K562 (cell line): ENCODE measurements around the gene BAIAP3.

Source experiments
- CLOCK ChIP-seq: fragments of 250-450 bp; sonication (Bioruptor Pico); IDR thresholded peaks from 2 replicates; pipeline ENCODE4 v1.4.0; 2020; ENCODE audit warnings: mild to moderate bottlenecking, moderate library complexity, borderline replicate concordance
- CREB1 ChIP-seq, 2 experiments: sonication (generic) in 1 of 2; formaldehyde crosslinking in 1 of 2; IDR thresholded peaks; 2 replicates each; pipeline versions ENCODE4 v1.6.1 to v1.8.0; 2012 to 2022; ENCODE audit warnings: inconsistent platforms in 1 of 2, mild to moderate bottlenecking in 1 of 2, missing genetic modification reagents in 1 of 2, moderate library complexity in 1 of 2
- RBM15 ChIP-seq: fragments of 200-400 bp; formaldehyde crosslinking; IDR thresholded peaks from 2 replicates; pipeline ENCODE4 v1.6.1; 2018; ENCODE audit warnings: mild to moderate bottlenecking, low read length, moderate library complexity; ENCODE audit not compliant: insufficient read depth
- RFX5 ChIP-seq: IDR thresholded peaks from 2 replicates; pipeline ENCODE4 v1.6.1; 2011; ENCODE audit warnings: low read depth, mild to moderate bottlenecking, improper control_type of control experiment, low read length
- SMC3 ChIP-seq: conservative IDR thresholded peaks from 2 replicates; pipeline ENCODE4 v1.6.1; 2011; ENCODE audit warnings: low read depth, low read length, improper control_type of control experiment; ENCODE audit not compliant: insufficient read depth
- ZBTB7A ChIP-seq: IDR thresholded peaks from 2 replicates; pipeline ENCODE4 v1.6.1; 2011; ENCODE audit warnings: low read depth, mild to moderate bottlenecking, low read length, moderate library complexity, borderline replicate concordance; ENCODE audit not compliant: control insufficient read depth
- ZNF23 ChIP-seq: fragments of 250-450 bp; sonication (Bioruptor Pico); IDR thresholded peaks from 2 replicates; pipeline ENCODE4 v1.4.0; 2020; ENCODE audit warnings: mild to moderate bottlenecking
- ZNF77 ChIP-seq: fragments of 250-450 bp; sonication (Bioruptor Pico); IDR thresholded peaks from 2 replicates; pipeline ENCODE4 v1.5.0; 2020
- TF ChIP-seq, protein P1 (sequence below), 3 experiments: IDR thresholded peaks in 2 of 3; conservative IDR thresholded peaks in 1 of 3; 2 replicates each; pipeline ENCODE4 v1.5.1; 2011 to 2012; ENCODE audit warnings: low read length in 3 of 3, mild to moderate bottlenecking in 3 of 3, control low read depth in 2 of 3, improper control_type of control experiment in 1 of 3, inconsistent platforms in 1 of 3, low read depth in 1 of 3, mixed read lengths in 1 of 3, moderate library complexity in 1 of 3; ENCODE audit not compliant: insufficient read depth in 2 of 3
- TF ChIP-seq, protein P2 (sequence below), 2 experiments: fragments of 450-650 bp; conservative IDR thresholded peaks; 2 replicates each; pipeline ENCODE4 v1.6.1; 2017; ENCODE audit warnings: mild to moderate bottlenecking in 2 of 2, moderate library complexity in 2 of 2
- TF ChIP-seq, protein P3 (sequence below), 2 experiments: IDR thresholded peaks; 2 replicates each; pipeline ENCODE4 v1.6.1; 2012; ENCODE audit warnings: improper control_type of control experiment in 2 of 2, low read depth in 2 of 2, low read length in 2 of 2, borderline replicate concordance in 1 of 2

- TF ChIP-seq RFX5 = no peak
- TF ChIP-seq, protein P1, sequence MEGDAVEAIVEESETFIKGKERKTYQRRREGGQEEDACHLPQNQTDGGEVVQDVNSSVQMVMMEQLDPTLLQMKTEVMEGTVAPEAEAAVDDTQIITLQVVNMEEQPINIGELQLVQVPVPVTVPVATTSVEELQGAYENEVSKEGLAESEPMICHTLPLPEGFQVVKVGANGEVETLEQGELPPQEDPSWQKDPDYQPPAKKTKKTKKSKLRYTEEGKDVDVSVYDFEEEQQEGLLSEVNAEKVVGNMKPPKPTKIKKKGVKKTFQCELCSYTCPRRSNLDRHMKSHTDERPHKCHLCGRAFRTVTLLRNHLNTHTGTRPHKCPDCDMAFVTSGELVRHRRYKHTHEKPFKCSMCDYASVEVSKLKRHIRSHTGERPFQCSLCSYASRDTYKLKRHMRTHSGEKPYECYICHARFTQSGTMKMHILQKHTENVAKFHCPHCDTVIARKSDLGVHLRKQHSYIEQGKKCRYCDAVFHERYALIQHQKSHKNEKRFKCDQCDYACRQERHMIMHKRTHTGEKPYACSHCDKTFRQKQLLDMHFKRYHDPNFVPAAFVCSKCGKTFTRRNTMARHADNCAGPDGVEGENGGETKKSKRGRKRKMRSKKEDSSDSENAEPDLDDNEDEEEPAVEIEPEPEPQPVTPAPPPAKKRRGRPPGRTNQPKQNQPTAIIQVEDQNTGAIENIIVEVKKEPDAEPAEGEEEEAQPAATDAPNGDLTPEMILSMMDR (IDR thresholded peaks at IDR 0.05 in 2 of 3, conservative IDR thresholded peaks at IDR 0.05 in 1 of 3; ENCODE audit: insufficient read depth in 2 of 3, low read depth in 1 of 3, low read length in 3 of 3) = no peak
- TF ChIP-seq, protein P2, sequence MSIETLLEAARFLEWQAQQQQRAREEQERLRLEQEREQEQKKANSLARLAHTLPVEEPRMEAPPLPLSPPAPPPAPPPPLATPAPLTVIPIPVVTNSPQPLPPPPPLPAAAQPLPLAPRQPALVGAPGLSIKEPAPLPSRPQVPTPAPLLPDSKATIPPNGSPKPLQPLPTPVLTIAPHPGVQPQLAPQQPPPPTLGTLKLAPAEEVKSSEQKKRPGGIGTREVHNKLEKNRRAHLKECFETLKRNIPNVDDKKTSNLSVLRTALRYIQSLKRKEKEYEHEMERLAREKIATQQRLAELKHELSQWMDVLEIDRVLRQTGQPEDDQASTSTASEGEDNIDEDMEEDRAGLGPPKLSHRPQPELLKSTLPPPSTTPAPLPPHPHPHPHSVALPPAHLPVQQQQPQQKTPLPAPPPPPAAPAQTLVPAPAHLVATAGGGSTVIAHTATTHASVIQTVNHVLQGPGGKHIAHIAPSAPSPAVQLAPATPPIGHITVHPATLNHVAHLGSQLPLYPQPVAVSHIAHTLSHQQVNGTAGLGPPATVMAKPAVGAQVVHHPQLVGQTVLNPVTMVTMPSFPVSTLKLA (conservative IDR thresholded peaks at IDR 0.05) = no peak
- TF ChIP-seq ZNF77 (CRISPR knock-in tag) = no peak
- TF ChIP-seq, protein P3, sequence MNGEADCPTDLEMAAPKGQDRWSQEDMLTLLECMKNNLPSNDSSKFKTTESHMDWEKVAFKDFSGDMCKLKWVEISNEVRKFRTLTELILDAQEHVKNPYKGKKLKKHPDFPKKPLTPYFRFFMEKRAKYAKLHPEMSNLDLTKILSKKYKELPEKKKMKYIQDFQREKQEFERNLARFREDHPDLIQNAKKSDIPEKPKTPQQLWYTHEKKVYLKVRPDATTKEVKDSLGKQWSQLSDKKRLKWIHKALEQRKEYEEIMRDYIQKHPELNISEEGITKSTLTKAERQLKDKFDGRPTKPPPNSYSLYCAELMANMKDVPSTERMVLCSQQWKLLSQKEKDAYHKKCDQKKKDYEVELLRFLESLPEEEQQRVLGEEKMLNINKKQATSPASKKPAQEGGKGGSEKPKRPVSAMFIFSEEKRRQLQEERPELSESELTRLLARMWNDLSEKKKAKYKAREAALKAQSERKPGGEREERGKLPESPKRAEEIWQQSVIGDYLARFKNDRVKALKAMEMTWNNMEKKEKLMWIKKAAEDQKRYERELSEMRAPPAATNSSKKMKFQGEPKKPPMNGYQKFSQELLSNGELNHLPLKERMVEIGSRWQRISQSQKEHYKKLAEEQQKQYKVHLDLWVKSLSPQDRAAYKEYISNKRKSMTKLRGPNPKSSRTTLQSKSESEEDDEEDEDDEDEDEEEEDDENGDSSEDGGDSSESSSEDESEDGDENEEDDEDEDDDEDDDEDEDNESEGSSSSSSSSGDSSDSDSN (IDR thresholded peaks at IDR 0.05; ENCODE audit: borderline replicate concordance in 1 of 2, low read depth in 2 of 2, low read length in 2 of 2) = no peak
- TF ChIP-seq CLOCK (CRISPR knock-in tag) = no peak
- no peak for TF ChIP-seq ZNF23 (CRISPR knock-in tag)
- no peak for TF ChIP-seq SMC3
- TF ChIP-seq CREB1 (IDR thresholded peaks at IDR 0.05) = no peak
- TF ChIP-seq CREB1 (CRISPR knock-in tag; IDR thresholded peaks at IDR 0.05) = no peak
- TF ChIP-seq ZBTB7A = no peak
- TF ChIP-seq RBM15 = no peak
Measured at GRCh38 chr16:1390239-1390779, 56.9 kb downstream of the BAIAP3 start.
